PFSK-1 (cell line): ENCODE data around the gene HPRT1.

Source experiments
- FOXP2 ChIP-seq: optimal IDR thresholded peaks from 2 replicates; pipeline ENCODE3; 2011; ENCODE audit warnings: borderline replicate concordance, control low read depth, inconsistent platforms; ENCODE audit not compliant: insufficient read depth; ENCODE audit errors: extremely low read length, extremely low read depth
- POLR2AphosphoS5 ChIP-seq: IDR thresholded peaks from 2 replicates; pipeline ENCODE4 v1.6.1; 2012; ENCODE audit warnings: low read depth, mild to moderate bottlenecking, control low read depth, low read length, moderate library complexity
- REST ChIP-seq, 2 experiments: IDR thresholded peaks; 2 replicates each; pipeline versions ENCODE4 v1.6.1 to v1.8.0; 2011 to 2012; ENCODE audit warnings: low read depth in 2 of 2, low read length in 2 of 2, control low read depth in 1 of 2, inconsistent platforms in 1 of 2, mild to moderate bottlenecking in 1 of 2, moderate library complexity in 1 of 2; ENCODE audit not compliant: insufficient read depth in 1 of 2
- SIN3A ChIP-seq: IDR thresholded peaks from 2 replicates; pipeline ENCODE4 v1.6.1; 2012; ENCODE audit warnings: mild to moderate bottlenecking, low read length, moderate library complexity, borderline replicate concordance; ENCODE audit not compliant: insufficient read depth
- TAF1 ChIP-seq: IDR thresholded peaks from 2 replicates; pipeline ENCODE4 v1.6.1; 2012; ENCODE audit warnings: low read length, control low read depth, borderline replicate concordance; ENCODE audit not compliant: insufficient read depth

The HPRT1 gene

GRCh38 chrX:134513091-134513490 lies 53.1 kb downstream of the HPRT1 start:
- TF ChIP-seq POLR2AphosphoS5 (no peak), SIN3A (no peak), REST (IDR thresholded peaks at IDR 0.05; ENCODE audit: insufficient read depth in 1 of 2, low read depth in 2 of 2, low read length in 2 of 2) (no peak), TAF1 (no peak), FOXP2 (no peak)

GRCh38 chrX:134520860-134521390 lies 61.0 kb downstream of the HPRT1 start:
- TF ChIP-seq POLR2AphosphoS5 = no peak
- no peak for TF ChIP-seq REST (IDR thresholded peaks at IDR 0.05; ENCODE audit: insufficient read depth in 1 of 2, low read depth in 2 of 2, low read length in 2 of 2)
- TF ChIP-seq SIN3A = no peak
- TF ChIP-seq FOXP2 = no peak
- no peak for TF ChIP-seq TAF1

GRCh38 chrX:134524181-134524580 lies 64.2 kb downstream of the HPRT1 start:
- no peak for TF ChIP-seq POLR2AphosphoS5
- TF ChIP-seq TAF1 = no peak
- TF ChIP-seq FOXP2 = no peak
- TF ChIP-seq SIN3A = no peak
- TF ChIP-seq REST (IDR thresholded peaks at IDR 0.05; ENCODE audit: insufficient read depth in 1 of 2, low read depth in 2 of 2, low read length in 2 of 2) = no peak

- no peak for TF ChIP-seq FOXP2
- TF ChIP-seq POLR2AphosphoS5 = no peak
- TF ChIP-seq REST (IDR thresholded peaks at IDR 0.05; ENCODE audit: insufficient read depth in 1 of 2, low read depth in 2 of 2, low read length in 2 of 2) = no peak
- TF ChIP-seq SIN3A = no peak
Measured at GRCh38 chrX:134525086-134525792, 65.3 kb downstream of the HPRT1 start.
